GM21576 (cell line): ENCODE results near the gene FUT2.

ENCODE experiments used
- ATAC-seq: cut with Tn5 transposase; IDR thresholded peaks from one replicate; pipeline ENCODE4 v1.9.1; 2021; ENCODE audit warnings: mild to moderate bottlenecking, moderate library complexity; ENCODE audit not compliant: unreplicated experiment

Gene FUT2

GRCh38 chr19:48749571-48750198 lies 53.9 kb downstream of the FUT2 start:
- no peak for ATAC-seq

GRCh38 chr19:48750351-48750750 lies 54.6 kb downstream of the FUT2 start:
- ATAC-seq: no peak

- no peak for ATAC-seq
These were observed 55.2 kb downstream of the FUT2 start for GRCh38 chr19:48750771-48751504.

- ATAC-seq: no peak
These were observed 56.2 kb downstream of the FUT2 start for GRCh38 chr19:48751845-48752495.

GRCh38 chr19:48752496-48753365 lies 57.0 kb downstream of the FUT2 start, which contains the start of gene FUT1:
Gene FUT1 (minus strand): TSS chr19:48752641. CDS start chr19:48751281, 1,360 bp downstream.
- ATAC-seq: no peak

- ATAC-seq: no peak
These were observed 59.4 kb downstream of the FUT2 start, which contains the start of gene FGF21 for GRCh38 chr19:48755084-48755641. Gene FGF21 (plus strand): TSS chr19:48755524. CDS start chr19:48756237, 713 bp downstream.
